Sigmoid colon (tissue), 7 donors: Measurements from ENCODE around the gene CD99. TPM values are rescaled to one million over a fixed set of nuclear protein-coding genes. Genes with fewer than 3 reads are reported as not detected.
"Not testable (repeated sequence)": the region's sequence is repeated elsewhere in the genome, so short reads cannot be mapped to it uniquely, and the experiment has no call there.

Experiments
- DNase-seq: peaks from one replicate; pipeline ENCODE4 v3.0.0-alpha.2; 2019
- H3K27ac ChIP-seq, 4 donors: fragments of 200-600 bp; sonication (generic); one replicate each; pipeline ENCODE4 v1.5.1; 2016 to 2019; ENCODE audit warnings: mild to moderate bottlenecking in 1 of 4
- H3K27me3 ChIP-seq, 3 donors: fragments of 200-600 bp; sonication (generic); one replicate each; pipeline ENCODE4 v1.5.1; 2019; ENCODE audit warnings: mild to moderate bottlenecking in 1 of 3
- H3K36me3 ChIP-seq, 4 donors: fragments of 200-600 bp; sonication (generic); one replicate each; pipeline ENCODE4 v1.5.1; 2016 to 2019
- H3K4me1 ChIP-seq, 4 donors: fragments of 200-600 bp; sonication (generic); one replicate each; pipeline ENCODE4 v1.5.1; 2017 to 2019
- H3K4me3 ChIP-seq, 4 donors: fragments of 200-600 bp; sonication (generic); one replicate each; pipeline ENCODE4 v1.5.1; 2017 to 2019; ENCODE audit warnings: mild to moderate bottlenecking in 2 of 4, moderate library complexity in 1 of 4
- H3K9me3 ChIP-seq, 4 donors: fragments of 200-600 bp in 3 of 4; sonication (generic) in 3 of 4; one replicate each; pipeline versions ENCODE4 v1.5.1 to v1.6.1; 2013 to 2019
- CTCF ChIP-seq, 4 experiments: fragments of 450-650 bp in 3 of 4; fragments of 200-600 bp in 1 of 4; IDR thresholded peaks; one replicate each; pipeline ENCODE4 v1.5.1; 2016 to 2019; ENCODE audit warnings: antibody characterized with exemption in 4 of 4, mild to moderate bottlenecking in 3 of 4, moderate library complexity in 2 of 4
- EP300 ChIP-seq, 4 donors: sonication (generic); formaldehyde crosslinking; IDR thresholded peaks; one replicate each; pipeline ENCODE4 v1.6.1; 2017; ENCODE audit warnings: antibody characterized with exemption in 4 of 4
- POLR2A ChIP-seq, 2 donors: fragments of 450-650 bp; IDR thresholded peaks; one replicate each; pipeline ENCODE4 v1.6.1; 2016; ENCODE audit warnings: antibody characterized with exemption in 2 of 2, mild to moderate bottlenecking in 2 of 2, moderate library complexity in 2 of 2
- POLR2AphosphoS5 ChIP-seq, 4 donors: sonication (generic); formaldehyde crosslinking; IDR thresholded peaks; one replicate each; pipeline ENCODE4 v1.6.1; 2017; ENCODE audit warnings: antibody characterized with exemption in 4 of 4
- WGBS, 2 donors: extraction: QIAGEN DNeasy Blood & Tissue Kit; methylation state at CpG; one replicate each; pipeline ENCODE4 v1.1.7; 2013; 5-methylcytosine and 5-hydroxymethylcytosine counted together
- intact Hi-C: fragments of 100-400 bp; cut with DNase I; formaldehyde crosslinking; loops from one replicate; pipeline ENCODE4 v1.15.1; 2023
- polyA plus RNA-seq, 3 donors: library from polyadenylated mRNA; stranded (reverse); fragments of 200-250 nt; gene quantifications; one replicate each; pipeline ENCODE4 v1.2.3, GENCODE V29; 2013
- total RNA-seq, 4 donors: library from RNA; depleted of rRNA; stranded (reverse); fragments of >200 nt; gene quantifications; one replicate each; pipeline ENCODE4 v1.1.0, GENCODE V29; 2016
- donor health status: healthy with polysubstance abuse.
- donor health status: Bipolar disorder and iron deficiency.
- donor health status: healthy.

The CD99 gene
- total and polyA plus RNA-seq, 7 donors = 77.2 to 552 (median 285) TPM

- Histone ChIP-seq H3K9me3 (no peaks in the 10 kb centered on the region), H3K27me3 (no peaks in the 10 kb centered on the region), H3K4me3 (no peak overlapping the region), H3K36me3 (no peaks in the 10 kb centered on the region), H3K27ac (peak overlapping the region in 3 of 4 donors; percentile 66 to 77 (median 69)), H3K4me1 (peaks cover 0 to 19% (median 17%) of the 10 kb centered on the region in 4 donors)
- intact Hi-C loops = loop anchor here (5.0 kb wide), 1 partner anchor 66 kb away; no protein-coding TSS in a partner anchor
- 26 to 66% methylated on average over 25 of the region's 25 CpGs for WGBS, 2 donors
- peak; percentile 90 for DNase-seq
- TF ChIP-seq POLR2A (IDR thresholded peaks at IDR 0.05) (no peak), CTCF (IDR thresholded peaks at IDR 0.05) (no peak), POLR2AphosphoS5 (IDR thresholded peaks at IDR 0.05) (peak; percentile 64 to 93 (median 88)), EP300 (IDR thresholded peaks at IDR 0.05) (peak; percentile 7 to 82 (median 52))
Observed at GRCh38 chrX:2767631-2768455, 76.7 kb downstream of the CD99 start.

GRCh38 chrX:2769615-2770014 is 78.5 kb downstream of the CD99 start:
- no peak overlapping the region for H3K4me3 ChIP-seq
- no peak overlapping the region for H3K27ac ChIP-seq
- no peaks in the 10 kb centered on the region for H3K27me3 ChIP-seq
- no peak for TF ChIP-seq EP300 (IDR thresholded peaks at IDR 0.05)
- TF ChIP-seq POLR2AphosphoS5 (IDR thresholded peaks at IDR 0.05) = no peak
- TF ChIP-seq POLR2A (IDR thresholded peaks at IDR 0.05) = no peak
- TF ChIP-seq CTCF (IDR thresholded peaks at IDR 0.05) = no peak
- WGBS, 2 donors = 91 to 94% methylated on average over 1 of the region's 1 CpG
- no peak for DNase-seq
- H3K36me3 ChIP-seq = no peaks in the 10 kb centered on the region
- intact Hi-C loops = loop anchor here (5.0 kb wide), 1 partner anchor 67 kb away; no protein-coding TSS in a partner anchor
- no peaks in the 10 kb centered on the region for H3K9me3 ChIP-seq
- H3K4me1 ChIP-seq = peaks cover 0 to 19% (median 17%) of the 10 kb centered on the region in 4 donors

GRCh38 chrX:2773166-2774055 is 82.3 kb downstream of the CD99 start:
- H3K27ac ChIP-seq, H3K27me3 ChIP-seq, H3K4me3 ChIP-seq, H3K4me1 ChIP-seq, DNase-seq, H3K9me3 ChIP-seq, H3K36me3 ChIP-seq: not testable (repeated sequence)
- 89% methylated on average over 8 of the region's 10 CpGs for WGBS, 2 donors
- intact Hi-C loops = loop anchor here (2.0 kb wide), 1 partner anchor 61 kb away; no protein-coding TSS in a partner anchor

GRCh38 chrX:2774057-2774456 is 83.0 kb downstream of the CD99 start:
- Histone ChIP-seq H3K4me3 (no peak overlapping the region), H3K36me3 (no peaks in the 10 kb centered on the region), H3K27ac (no peak overlapping the region), H3K9me3 (no peaks in the 10 kb centered on the region), H3K27me3 (no peaks in the 10 kb centered on the region), H3K4me1 (no peaks in the 10 kb centered on the region)
- intact Hi-C loops = loop anchor here (2.0 kb wide), 1 partner anchor 61 kb away; no protein-coding TSS in a partner anchor
- DNase-seq = no peak
- 80 to 86% methylated on average over 5 of the region's 5 CpGs for WGBS, 2 donors
- TF ChIP-seq POLR2AphosphoS5 (IDR thresholded peaks at IDR 0.05) (no peak), CTCF (IDR thresholded peaks at IDR 0.05) (no peak), EP300 (IDR thresholded peaks at IDR 0.05) (no peak), POLR2A (IDR thresholded peaks at IDR 0.05) (no peak)

- H3K27me3 ChIP-seq = no peaks in the 10 kb centered on the region
- H3K4me3 ChIP-seq = no peak overlapping the region
- no peaks in the 10 kb centered on the region for H3K9me3 ChIP-seq
- TF ChIP-seq EP300 (IDR thresholded peaks at IDR 0.05) (no peak), POLR2AphosphoS5 (IDR thresholded peaks at IDR 0.05) (no peak), CTCF (IDR thresholded peaks at IDR 0.05) (no peak), POLR2A (IDR thresholded peaks at IDR 0.05) (no peak)
- no peaks in the 10 kb centered on the region for H3K4me1 ChIP-seq
- intact Hi-C loops = loop anchor here (2.0 kb wide), 1 partner anchor 62 kb away; no protein-coding TSS in a partner anchor
- 94 to 97% methylated on average over 3 of the region's 3 CpGs for WGBS, 2 donors
- H3K27ac ChIP-seq = no peak overlapping the region
- H3K36me3 ChIP-seq = no peaks in the 10 kb centered on the region
- DNase-seq = no peak
Observed at GRCh38 chrX:2774776-2775175, 83.7 kb downstream of the CD99 start.

- WGBS, 2 donors = 24 to 72% methylated on average over 12 of the region's 12 CpGs
- DNase-seq, H3K4me3 ChIP-seq, H3K9me3 ChIP-seq, H3K27me3 ChIP-seq, intact Hi-C loops, H3K36me3 ChIP-seq, H3K4me1 ChIP-seq, H3K27ac ChIP-seq: not testable (repeated sequence)
Observed at GRCh38 chrX:2780472-2781225, 89.6 kb downstream of the CD99 start.
